Activated naive CD8-positive, alpha-beta T cell (primary cell): ENCODE results near the gene WFDC12.

Experiments used
- H3K27ac Mint-ChIP-seq: one replicate; pipeline ENCODE4 v1.8.0; 2021; ENCODE audit warnings: mixed read lengths
- H3K27me3 Mint-ChIP-seq: one replicate; pipeline ENCODE4 v1.8.0; 2021; ENCODE audit warnings: mixed read lengths
- H3K36me3 Mint-ChIP-seq: one replicate; pipeline ENCODE4 v1.8.0; 2021; ENCODE audit warnings: mixed read lengths
- H3K4me1 Mint-ChIP-seq: one replicate; pipeline ENCODE4 v1.8.0; 2021; ENCODE audit warnings: low read depth, mixed read lengths
- H3K4me3 Mint-ChIP-seq: one replicate; pipeline ENCODE4 v1.8.0; 2021; ENCODE audit warnings: mild to moderate bottlenecking, mixed read lengths
- H3K9me3 Mint-ChIP-seq: one replicate; pipeline ENCODE4 v1.8.0; 2021; ENCODE audit warnings: low read depth, mixed read lengths

The WFDC12 gene

GRCh38 chr20:45087814-45088213 is 36.5 kb downstream of the WFDC12 start:
- no peaks in the 10 kb centered on the region for H3K9me3 Mint-ChIP-seq
- peaks cover 21% of the 10 kb centered on the region for H3K36me3 Mint-ChIP-seq
- H3K4me1 Mint-ChIP-seq: peaks cover 3% of the 10 kb centered on the region
- no peaks in the 10 kb centered on the region for H3K27me3 Mint-ChIP-seq
- peak overlapping the region; percentile 29 for H3K27ac Mint-ChIP-seq
- H3K4me3 Mint-ChIP-seq: no peak overlapping the region

- Mint-ChIP-seq H3K27ac (no peak overlapping the region), H3K36me3 (peaks cover 25% of the 10 kb centered on the region), H3K27me3 (no peaks in the 10 kb centered on the region), H3K4me3 (no peak overlapping the region), H3K4me1 (peaks cover 4% of the 10 kb centered on the region), H3K9me3 (no peaks in the 10 kb centered on the region)
Measured at GRCh38 chr20:45087097-45087790, 37.0 kb downstream of the WFDC12 start.

- H3K4me3 Mint-ChIP-seq: no peak overlapping the region
- H3K4me1 Mint-ChIP-seq: peaks cover 4% of the 10 kb centered on the region
- no peaks in the 10 kb centered on the region for H3K27me3 Mint-ChIP-seq
- H3K36me3 Mint-ChIP-seq: peaks cover 34% of the 10 kb centered on the region
- H3K27ac Mint-ChIP-seq: peak overlapping the region; percentile 61
- peaks cover 6% of the 10 kb centered on the region for H3K9me3 Mint-ChIP-seq
Measured at GRCh38 chr20:45085867-45086266, 38.4 kb downstream of the WFDC12 start.

- Mint-ChIP-seq H3K27ac (peak overlapping the region; percentile 61), H3K9me3 (peaks cover 6% of the 10 kb centered on the region), H3K36me3 (peaks cover 38% of the 10 kb centered on the region), H3K27me3 (no peaks in the 10 kb centered on the region), H3K4me1 (peaks cover 4% of the 10 kb centered on the region), H3K4me3 (no peak overlapping the region)
Measured at GRCh38 chr20:45085289-45085688, 39.0 kb downstream of the WFDC12 start.

- peaks cover 6% of the 10 kb centered on the region for H3K9me3 Mint-ChIP-seq
- peaks cover 46% of the 10 kb centered on the region for H3K36me3 Mint-ChIP-seq
- H3K4me1 Mint-ChIP-seq: peaks cover 4% of the 10 kb centered on the region
- no peaks in the 10 kb centered on the region for H3K27me3 Mint-ChIP-seq
- H3K4me3 Mint-ChIP-seq: no peak overlapping the region
- H3K27ac Mint-ChIP-seq: peak overlapping the region; percentile 18
Measured at GRCh38 chr20:45083127-45083526, 41.1 kb downstream of the WFDC12 start.

- Mint-ChIP-seq H3K36me3 (peaks cover 46% of the 10 kb centered on the region), H3K4me3 (no peak overlapping the region), H3K27ac (no peak overlapping the region), H3K9me3 (peaks cover 6% of the 10 kb centered on the region), H3K4me1 (peaks cover 4% of the 10 kb centered on the region), H3K27me3 (no peaks in the 10 kb centered on the region)
Measured at GRCh38 chr20:45082468-45082867, 41.8 kb downstream of the WFDC12 start.

- H3K9me3 Mint-ChIP-seq: peaks cover 6% of the 10 kb centered on the region
- peak overlapping the region; percentile 47 for H3K27ac Mint-ChIP-seq
- peaks cover 3% of the 10 kb centered on the region for H3K4me1 Mint-ChIP-seq
- H3K36me3 Mint-ChIP-seq: peaks cover 42% of the 10 kb centered on the region
- no peaks in the 10 kb centered on the region for H3K27me3 Mint-ChIP-seq
- H3K4me3 Mint-ChIP-seq: no peak overlapping the region
Measured at GRCh38 chr20:45080867-45081624, 43.2 kb downstream of the WFDC12 start.

- Mint-ChIP-seq H3K4me1 (peaks cover 8% of the 10 kb centered on the region), H3K27me3 (no peaks in the 10 kb centered on the region), H3K36me3 (peaks cover 25% of the 10 kb centered on the region)
Measured at GRCh38 chr20:45077559-45077958, 46.7 kb downstream of the WFDC12 start.

More at GRCh38 chr20:45077559-45077958, 46.7 kb downstream of the WFDC12 start:
- Mint-ChIP-seq H3K4me3 (no peak overlapping the region), H3K27ac (no peak overlapping the region), H3K9me3 (peaks cover 6% of the 10 kb centered on the region)
